H9 (cell line): ENCODE results near the gene TTC39B. TPM values are rescaled to one million over a fixed set of nuclear protein-coding genes. Genes with fewer than 3 reads are reported as not detected.
A peak's percentile ranks its signal among the peaks of the same experiment; 100 is the strongest.

ENCODE experiments used
- DNase-seq: peaks from one replicate; pipeline ENCODE4 v3.0.0-alpha.2; 2017
- H2AFZ ChIP-seq: one replicate; pipeline ENCODE4 v1.6.1; 2013; ENCODE audit warnings: mild to moderate bottlenecking, low read length, control low read depth, moderate library complexity
- H2AK5ac ChIP-seq: 2 replicates; pipeline ENCODE4 v1.6.1; 2013; ENCODE audit warnings: low read length, control low read depth, mixed read lengths; ENCODE audit not compliant: insufficient read length
- H2BK120ac ChIP-seq: one replicate; pipeline ENCODE4 v1.6.1; 2013; ENCODE audit warnings: low read depth, mild to moderate bottlenecking, low read length, control low read depth, inconsistent platforms; ENCODE audit not compliant: poor library complexity, severe bottlenecking
- H2BK12ac ChIP-seq: 2 replicates; pipeline ENCODE4 v1.6.1; 2013; ENCODE audit warnings: low read length, control low read depth, mixed read lengths, low read depth; ENCODE audit not compliant: insufficient read length
- H2BK15ac ChIP-seq: 2 replicates; pipeline ENCODE4 v1.6.1; 2013; ENCODE audit warnings: low read depth, low read length, control low read depth
- H2BK20ac ChIP-seq: one replicate; pipeline ENCODE4 v1.6.1; 2013; ENCODE audit warnings: low read depth, mild to moderate bottlenecking, low read length, control low read depth, inconsistent platforms; ENCODE audit not compliant: poor library complexity, severe bottlenecking
- H2BK5ac ChIP-seq: 2 replicates; pipeline ENCODE4 v1.6.1; 2013; ENCODE audit warnings: low read length, control low read depth, mixed read lengths; ENCODE audit not compliant: insufficient read length
- H3K14ac ChIP-seq: 2 replicates; pipeline ENCODE4 v1.6.1; 2013; ENCODE audit warnings: low read length, control low read depth; ENCODE audit not compliant: insufficient read depth
- H3K18ac ChIP-seq: 2 replicates; pipeline ENCODE4 v1.6.1; 2013; ENCODE audit warnings: low read depth, mild to moderate bottlenecking, mixed read lengths, low read length, control low read depth; ENCODE audit not compliant: insufficient read length
- H3K23ac ChIP-seq: 2 replicates; pipeline ENCODE4 v1.6.1; 2013; ENCODE audit warnings: low read length, control low read depth, mixed read lengths, low read depth; ENCODE audit not compliant: insufficient read length
- H3K23me2 ChIP-seq: 2 replicates; pipeline ENCODE4 v1.6.1; 2013; ENCODE audit warnings: low read depth, mild to moderate bottlenecking, mixed read lengths, low read length, control low read depth; ENCODE audit not compliant: insufficient read length, poor library complexity, severe bottlenecking
- H3K27ac ChIP-seq: 2 replicates; pipeline ENCODE4 v1.5.1; 2013; ENCODE audit warnings: low read length, control low read depth, mixed read lengths, low read depth; ENCODE audit not compliant: insufficient read length
- H3K27me3 ChIP-seq: 2 replicates; pipeline ENCODE4 v1.6.1; 2013; ENCODE audit warnings: low read length, control low read depth, inconsistent platforms; ENCODE audit not compliant: insufficient read depth
- H3K4ac ChIP-seq: 2 replicates; pipeline ENCODE4 v1.6.1; 2013; ENCODE audit warnings: low read depth, mild to moderate bottlenecking, control low read depth, inconsistent platforms, low read length, moderate library complexity
- H3K4me1 ChIP-seq: 2 replicates; pipeline ENCODE4 v1.6.1; 2013; ENCODE audit warnings: low read length, control low read depth, inconsistent platforms; ENCODE audit not compliant: insufficient read depth
- H3K4me2 ChIP-seq: 2 replicates; pipeline ENCODE4 v1.6.1; 2013; ENCODE audit warnings: low read length, control low read depth, mixed read lengths; ENCODE audit not compliant: insufficient read length, insufficient read depth
- H3K56ac ChIP-seq: 2 replicates; pipeline ENCODE4 v1.6.1; 2013; ENCODE audit warnings: low read depth, mild to moderate bottlenecking, mixed read lengths, low read length, control low read depth; ENCODE audit not compliant: insufficient read length
- H3K79me1 ChIP-seq: 2 replicates; pipeline ENCODE4 v1.6.1; 2013; ENCODE audit warnings: low read depth, mild to moderate bottlenecking, moderate library complexity, low read length, control low read depth, inconsistent platforms; ENCODE audit not compliant: insufficient read depth, poor library complexity, severe bottlenecking
- H3K79me2 ChIP-seq: 2 replicates; pipeline ENCODE4 v1.6.1; 2013; ENCODE audit warnings: low read length, control low read depth, inconsistent platforms; ENCODE audit not compliant: insufficient read depth
- H3K9ac ChIP-seq: 2 replicates; pipeline ENCODE4 v1.6.1; 2013; ENCODE audit warnings: low read length, control low read depth, mixed read lengths; ENCODE audit not compliant: insufficient read length; ENCODE audit errors: extremely low read depth
- H3K9me3 ChIP-seq: one replicate; pipeline ENCODE4 v1.6.1; 2013; ENCODE audit warnings: low read depth, low read length, inconsistent platforms; ENCODE audit not compliant: control insufficient read depth
- H3T11ph ChIP-seq: one replicate; pipeline ENCODE4 v1.6.1; 2013; ENCODE audit warnings: mild to moderate bottlenecking, low read length, control low read depth, inconsistent platforms
- H4K20me1 ChIP-seq: one replicate; pipeline ENCODE4 v1.6.1; 2013; ENCODE audit not compliant: control insufficient read depth, insufficient read length, insufficient read depth
- H4K5ac ChIP-seq: 2 replicates; pipeline ENCODE4 v1.6.1; 2013; ENCODE audit warnings: low read depth, mild to moderate bottlenecking, mixed read lengths, low read length, control low read depth; ENCODE audit not compliant: insufficient read length
- H4K8ac ChIP-seq: replicated peaks from 2 replicates; pipeline ENCODE4 v1.6.1; 2013; ENCODE audit warnings: low read length, control low read depth, mixed read lengths, low read depth; ENCODE audit not compliant: insufficient read length
- H4K91ac ChIP-seq: 2 replicates; pipeline ENCODE4 v1.6.1; 2013; ENCODE audit warnings: low read depth, mild to moderate bottlenecking, moderate library complexity, mixed read lengths, low read length, control low read depth; ENCODE audit not compliant: insufficient read length
- H3K27ac Mint-ChIP-seq, 3 experiments: 2 replicates in 2 of 3; 3 replicates in 1 of 3; pipeline ENCODE4 v1.8.0; 2020 to 2021; ENCODE audit warnings: mixed read lengths in 3 of 3, mild to moderate bottlenecking in 1 of 3, moderate library complexity in 1 of 3
- H3K27me3 Mint-ChIP-seq: 2 replicates; pipeline ENCODE4 v1.8.0; 2021; ENCODE audit warnings: low read depth, mild to moderate bottlenecking, moderate library complexity, mixed read lengths
- H3K36me3 Mint-ChIP-seq, 3 experiments: 2 replicates in 2 of 3; 3 replicates in 1 of 3; pipeline ENCODE4 v1.8.0; 2020 to 2021; ENCODE audit warnings: low read depth in 3 of 3, mixed read lengths in 3 of 3; ENCODE audit not compliant: insufficient read depth in 1 of 3
- H3K4me1 Mint-ChIP-seq, 2 experiments: 2 replicates each; pipeline ENCODE4 v1.8.0; 2020; ENCODE audit warnings: mixed read lengths in 2 of 2
- H3K4me3 Mint-ChIP-seq, 2 experiments: 2 replicates in 1 of 2; 3 replicates in 1 of 2; pipeline ENCODE4 v1.8.0; 2020 to 2021; ENCODE audit warnings: mild to moderate bottlenecking in 2 of 2, mixed read lengths in 2 of 2, moderate library complexity in 1 of 2
- H3K9me3 Mint-ChIP-seq, 2 experiments: 2 replicates in 1 of 2; 3 replicates in 1 of 2; pipeline ENCODE4 v1.8.0; 2020; ENCODE audit warnings: mild to moderate bottlenecking in 2 of 2, mixed read lengths in 2 of 2, moderate library complexity in 1 of 2
- CTCF ChIP-seq: fragments of 200-600 bp; sonication (generic); conservative IDR thresholded peaks from 3 replicates; pipeline ENCODE4 v1.8.0; 2021; ENCODE audit warnings: antibody characterized with exemption, mild to moderate bottlenecking
- WGBS: extraction: QIAGEN DNeasy Blood & Tissue Kit; methylation state at CpG from one replicate; pipeline ENCODE4 v1.1.7; 2013; ENCODE audit warnings: missing lambda C conversion rate, low lambda C conversion rate, mixed read lengths; ENCODE audit not compliant: insufficient read length; ENCODE audit errors: extremely low coverage; 5-methylcytosine and 5-hydroxymethylcytosine counted together
- total RNA-seq: library from RNA; stranded (reverse); gene quantifications from 2 replicates; pipeline ENCODE4 v1.2.1, GENCODE V29; 2021

TTC39B gene
- total RNA-seq, 1 experiment from 2014 or later = 8.2 TPM

GRCh38 chr9:15249042-15249818 is 57.8 kb downstream of the TTC39B start:
- H3K27me3 Mint-ChIP-seq = no peaks in the 10 kb centered on the region
- no peak overlapping the region for H3T11ph ChIP-seq
- no peak overlapping the region for H2AK5ac ChIP-seq
- no peak for DNase-seq
- no peak overlapping the region for H3K23ac ChIP-seq
- no peak overlapping the region for H3K14ac ChIP-seq
- no peak overlapping the region for H4K8ac ChIP-seq
- no peak overlapping the region for H2BK15ac ChIP-seq
- no peaks in the 10 kb centered on the region for H3K23me2 ChIP-seq
- no peaks in the 10 kb centered on the region for H4K20me1 ChIP-seq
- H3K9me3 Mint-ChIP-seq = peaks cover 0 to 3% of the 10 kb centered on the region in 2 experiments; a peak in 1 of 5 replicates
- no peak overlapping the region for H3K4ac ChIP-seq
- H3K4me1 ChIP-seq = peaks cover 8% of the 10 kb centered on the region; the same call in 1 of the 2 replicates
- no peaks in the 10 kb centered on the region for H3K27me3 ChIP-seq
- no CpG with 5 or more reads among the region's 7 CpGs for WGBS
- H2BK12ac ChIP-seq = no peak overlapping the region
- no peak overlapping the region for H2AFZ ChIP-seq
- no peaks in the 10 kb centered on the region for H3K79me2 ChIP-seq
- H2BK120ac ChIP-seq = no peak overlapping the region
- H3K27ac Mint-ChIP-seq = peak overlapping the region; percentile 31 to 88 (median 78); a peak in 5 of 7 replicates
- peaks cover 45 to 54% of the 10 kb centered on the region in 2 experiments for H3K4me1 Mint-ChIP-seq
- H3K36me3 Mint-ChIP-seq = peaks cover 2 to 5% (median 4%) of the 10 kb centered on the region in 3 experiments; a peak in 3 of 7 replicates
- no peak overlapping the region; a peak in 1 of 5 replicates for H3K4me3 Mint-ChIP-seq
- H2BK20ac ChIP-seq = no peak overlapping the region
- no peak overlapping the region for H3K4me2 ChIP-seq
- H4K5ac ChIP-seq = no peak overlapping the region
- no peaks in the 10 kb centered on the region for H3K79me1 ChIP-seq
- no peak overlapping the region for H3K56ac ChIP-seq
- H3K18ac ChIP-seq = no peak overlapping the region
- H3K27ac ChIP-seq = no peak overlapping the region
- no peak overlapping the region for H3K9ac ChIP-seq
- no peak overlapping the region for H4K91ac ChIP-seq
- no peaks in the 10 kb centered on the region for H3K9me3 ChIP-seq
- H2BK5ac ChIP-seq = no peak overlapping the region
- no peak for TF ChIP-seq CTCF
